ENCODE measurements around the gene LRRC37B.
"Not testable (repeated sequence)": the region's sequence is repeated elsewhere in the genome, so short reads cannot be mapped to it uniquely, and the experiment has no call there.

DNA sequence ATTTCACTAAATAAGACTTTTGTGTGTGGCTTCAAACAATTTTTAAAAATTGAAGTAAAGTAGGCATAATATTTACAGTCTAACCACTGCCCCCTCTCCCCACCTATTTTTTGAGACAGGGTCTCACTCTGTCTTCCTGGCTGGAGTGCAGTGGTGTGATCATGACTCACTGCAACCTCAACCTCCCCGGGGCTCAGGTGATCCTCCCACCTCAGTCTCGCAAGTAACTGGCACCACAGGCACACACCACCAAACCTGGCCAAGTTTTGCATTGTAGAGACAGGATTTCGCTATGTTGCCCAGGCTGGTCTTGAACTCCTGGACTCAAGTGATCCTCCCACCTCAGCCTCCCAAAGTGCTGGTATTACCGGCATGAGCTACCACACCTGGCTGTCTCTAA, 47.8 kb downstream of the LRRC37B start:
- not testable (repeated sequence) for TF ChIP-seq JUN (CRISPR knock-in tag; IDR thresholded peaks at IDR 0.05); BHLHE40 (IDR thresholded peaks at IDR 0.05; ENCODE audit: low read length); MEIS2 (CRISPR knock-in tag; IDR thresholded peaks at IDR 0.05); JUND (CRISPR knock-in tag; IDR thresholded peaks at IDR 0.05); POLR2A (IDR thresholded peaks at IDR 0.05; ENCODE audit: insufficient read depth in 1 of 2, low read depth in 2 of 2, low read length in 2 of 2); ZHX1 (CRISPR knock-in tag; IDR thresholded peaks at IDR 0.05; ENCODE audit: low read depth)
- TF ChIP-seq, protein P1, sequence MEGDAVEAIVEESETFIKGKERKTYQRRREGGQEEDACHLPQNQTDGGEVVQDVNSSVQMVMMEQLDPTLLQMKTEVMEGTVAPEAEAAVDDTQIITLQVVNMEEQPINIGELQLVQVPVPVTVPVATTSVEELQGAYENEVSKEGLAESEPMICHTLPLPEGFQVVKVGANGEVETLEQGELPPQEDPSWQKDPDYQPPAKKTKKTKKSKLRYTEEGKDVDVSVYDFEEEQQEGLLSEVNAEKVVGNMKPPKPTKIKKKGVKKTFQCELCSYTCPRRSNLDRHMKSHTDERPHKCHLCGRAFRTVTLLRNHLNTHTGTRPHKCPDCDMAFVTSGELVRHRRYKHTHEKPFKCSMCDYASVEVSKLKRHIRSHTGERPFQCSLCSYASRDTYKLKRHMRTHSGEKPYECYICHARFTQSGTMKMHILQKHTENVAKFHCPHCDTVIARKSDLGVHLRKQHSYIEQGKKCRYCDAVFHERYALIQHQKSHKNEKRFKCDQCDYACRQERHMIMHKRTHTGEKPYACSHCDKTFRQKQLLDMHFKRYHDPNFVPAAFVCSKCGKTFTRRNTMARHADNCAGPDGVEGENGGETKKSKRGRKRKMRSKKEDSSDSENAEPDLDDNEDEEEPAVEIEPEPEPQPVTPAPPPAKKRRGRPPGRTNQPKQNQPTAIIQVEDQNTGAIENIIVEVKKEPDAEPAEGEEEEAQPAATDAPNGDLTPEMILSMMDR (CRISPR knock-in tag; IDR thresholded peaks at IDR 0.05) = not testable (repeated sequence)

All from HepG2 (cell line).